Effector memory CD8-positive, alpha-beta T cell (primary cell): ENCODE results near the gene SDF2.

Experiments used
- ATAC-seq: fragments of 150-1000 bp; cut with Tn5 transposase; replicated peaks from 2 replicates; pipeline ENCODE4 v1.10.0; 2021; ENCODE audit warnings: mild to moderate bottlenecking, moderate library complexity
- DNase-seq, 3 experiments: peaks; one replicate each; pipeline ENCODE4 v3.0.0; 2021
- H3K27ac Mint-ChIP-seq, 2 donors: one replicate each; pipeline ENCODE4 v1.8.0; 2022; ENCODE audit warnings: mild to moderate bottlenecking in 2 of 2, mixed read lengths in 2 of 2, moderate library complexity in 2 of 2
- H3K27me3 Mint-ChIP-seq, 2 donors: one replicate each; pipeline ENCODE4 v1.8.0; 2022; ENCODE audit warnings: mixed read lengths in 2 of 2
- H3K36me3 Mint-ChIP-seq: one replicate; pipeline ENCODE4 v1.8.0; 2022; ENCODE audit warnings: mild to moderate bottlenecking, moderate library complexity, mixed read lengths; ENCODE audit not compliant: insufficient read depth
- H3K4me1 Mint-ChIP-seq, 2 donors: one replicate each; pipeline ENCODE4 v1.8.0; 2022; ENCODE audit warnings: low read depth in 2 of 2, mixed read lengths in 2 of 2
- H3K4me3 Mint-ChIP-seq, 2 donors: one replicate each; pipeline ENCODE4 v1.8.0; 2022; ENCODE audit warnings: mild to moderate bottlenecking in 2 of 2, mixed read lengths in 2 of 2, moderate library complexity in 2 of 2
- H3K9me3 Mint-ChIP-seq, 2 donors: one replicate each; pipeline ENCODE4 v1.8.0; 2022; ENCODE audit warnings: mixed read lengths in 2 of 2

SDF2 gene

DNA sequence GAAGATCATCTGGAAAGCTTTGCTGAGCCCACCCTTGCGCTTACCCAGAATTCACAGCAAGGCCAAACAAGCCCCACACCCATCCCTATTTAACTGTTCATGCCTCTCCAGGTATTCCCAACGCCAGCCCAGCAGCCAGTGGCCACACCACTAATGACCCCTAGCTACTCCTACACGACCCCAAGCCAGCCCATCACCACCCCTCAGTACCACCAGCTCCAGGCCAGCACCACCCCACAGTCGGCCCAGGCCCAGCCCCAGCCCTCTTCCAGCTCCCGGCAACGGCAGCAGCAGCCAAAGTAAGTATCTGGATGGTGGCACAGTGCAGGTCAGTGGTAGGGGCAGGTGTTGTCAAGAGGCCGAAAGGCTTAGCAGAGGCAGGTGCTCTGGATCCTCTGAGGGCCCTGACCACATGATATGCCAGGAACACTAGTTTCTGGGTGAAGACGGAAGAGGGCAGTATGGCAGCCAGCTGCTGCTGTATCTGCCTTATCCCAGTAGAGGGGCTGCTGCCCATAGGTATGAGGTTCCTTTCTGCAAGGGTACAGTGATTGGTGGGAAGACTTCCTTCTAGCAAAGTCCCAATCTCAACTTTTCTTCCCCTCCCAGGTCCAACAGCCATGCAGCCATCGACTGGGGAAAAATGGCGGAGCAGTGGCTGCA, 39.3 kb upstream of the SDF2 start:
- Mint-ChIP-seq H3K4me3 (no peak overlapping the region), H3K36me3 (peaks cover 56% of the 10 kb centered on the region)

DNA sequence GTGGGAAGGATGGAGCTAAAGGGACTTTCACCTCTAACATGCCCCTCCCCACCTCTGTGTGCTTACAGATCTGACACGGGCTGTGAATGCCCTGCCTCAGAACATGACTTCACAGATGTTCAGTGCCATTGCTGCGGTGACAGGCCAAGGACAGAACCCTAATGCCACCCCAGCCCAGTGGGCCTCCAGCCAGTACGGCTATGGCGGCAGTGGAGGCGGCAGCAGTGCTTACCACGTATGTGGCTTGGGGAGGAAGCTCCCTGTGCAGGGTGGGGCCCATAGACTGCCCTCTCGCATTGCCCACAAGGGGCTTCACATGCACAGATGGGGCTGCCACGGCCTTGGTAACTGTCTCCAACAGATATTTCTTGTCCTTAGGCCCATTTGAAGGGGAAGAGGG, 38.6 kb upstream of the SDF2 start:
- peaks cover 0 to 3% of the 10 kb centered on the region in 2 donors for H3K4me1 Mint-ChIP-seq
- ATAC-seq = no peak
- H3K36me3 Mint-ChIP-seq = peaks cover 59% of the 10 kb centered on the region
- no peaks in the 10 kb centered on the region for H3K9me3 Mint-ChIP-seq
- no peak overlapping the region for H3K4me3 Mint-ChIP-seq
- H3K27ac Mint-ChIP-seq = peak overlapping the region in 1 of 2 donors; percentile 47
- H3K27me3 Mint-ChIP-seq = no peaks in the 10 kb centered on the region
- no peak for DNase-seq

More for the DNA sequence above, 39.3 kb upstream of the SDF2 start:
- H3K27me3 Mint-ChIP-seq = no peaks in the 10 kb centered on the region
- no peaks in the 10 kb centered on the region for H3K9me3 Mint-ChIP-seq
- ATAC-seq (no peak), DNase-seq (no peak)
- H3K4me1 Mint-ChIP-seq = peaks cover 0 to 3% of the 10 kb centered on the region in 2 donors
- peak overlapping the region in 1 of 2 donors; percentile 47 for H3K27ac Mint-ChIP-seq

DNA sequence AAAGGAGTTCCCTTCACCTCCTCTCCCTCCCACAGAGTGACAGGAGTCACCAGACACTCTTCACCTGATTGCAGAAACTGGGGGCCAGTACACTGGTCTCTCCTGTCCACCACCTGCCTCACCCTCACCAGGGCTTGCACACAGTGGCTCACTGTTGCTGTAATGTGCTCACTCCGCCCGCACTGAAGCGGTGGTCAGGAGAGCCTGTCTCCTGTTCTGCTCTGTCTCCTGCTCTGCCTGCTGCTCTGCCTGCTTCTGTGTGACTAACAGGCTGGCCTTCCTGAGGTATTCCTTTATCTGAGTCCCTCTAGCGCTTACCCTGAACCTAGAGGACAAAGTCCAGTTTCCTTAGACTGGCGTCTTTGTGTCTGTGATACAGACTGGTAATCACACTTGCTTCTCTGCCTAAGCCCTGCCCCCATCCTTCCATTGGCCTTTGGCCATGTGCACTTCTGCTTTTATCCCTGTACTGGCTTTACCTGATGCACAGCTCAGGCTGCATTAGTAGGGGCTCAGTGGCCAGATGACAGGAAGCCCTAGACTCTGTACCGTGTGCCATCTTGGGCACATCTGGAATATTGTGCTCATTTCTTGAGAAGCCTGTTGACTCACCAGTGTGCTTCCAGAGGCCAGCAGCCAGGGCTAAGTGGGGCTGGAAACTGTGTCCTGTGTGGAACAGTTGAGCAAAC, 36.7 kb upstream of the SDF2 start:
- Mint-ChIP-seq H3K36me3 (peaks cover 77% of the 10 kb centered on the region), H3K9me3 (no peaks in the 10 kb centered on the region), H3K27ac (no peak overlapping the region), H3K4me3 (no peak overlapping the region), H3K4me1 (no peaks in the 10 kb centered on the region), H3K27me3 (no peaks in the 10 kb centered on the region)
- ATAC-seq (no peak), DNase-seq (no peak)

DNA sequence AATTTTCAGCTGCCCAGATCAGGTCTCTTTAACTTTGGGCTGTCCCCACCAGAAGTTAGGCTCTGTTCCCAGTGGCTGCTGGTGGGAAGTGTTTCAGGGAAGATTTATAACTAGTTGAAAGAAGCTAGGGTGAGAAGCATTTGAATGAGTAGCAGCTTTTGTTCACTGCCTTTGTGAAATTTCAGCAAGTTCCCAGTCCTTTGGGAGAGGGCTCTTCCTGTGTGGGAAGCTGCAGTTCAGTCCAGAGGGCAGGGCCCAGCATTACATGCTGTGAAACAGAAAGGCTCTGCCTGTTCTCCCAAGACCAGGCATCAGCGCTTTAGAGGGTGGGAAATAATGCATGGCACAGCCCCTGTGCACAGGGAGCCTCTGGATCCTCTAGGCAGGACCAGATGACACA, 32.2 kb upstream of the SDF2 start:
- no peak overlapping the region for H3K4me3 Mint-ChIP-seq
- peaks cover 87% of the 10 kb centered on the region for H3K36me3 Mint-ChIP-seq
- no peak for ATAC-seq
- no peak overlapping the region for H3K27ac Mint-ChIP-seq
- no peak for DNase-seq
- no peaks in the 10 kb centered on the region for H3K4me1 Mint-ChIP-seq
- no peaks in the 10 kb centered on the region for H3K9me3 Mint-ChIP-seq
- no peaks in the 10 kb centered on the region for H3K27me3 Mint-ChIP-seq

DNA sequence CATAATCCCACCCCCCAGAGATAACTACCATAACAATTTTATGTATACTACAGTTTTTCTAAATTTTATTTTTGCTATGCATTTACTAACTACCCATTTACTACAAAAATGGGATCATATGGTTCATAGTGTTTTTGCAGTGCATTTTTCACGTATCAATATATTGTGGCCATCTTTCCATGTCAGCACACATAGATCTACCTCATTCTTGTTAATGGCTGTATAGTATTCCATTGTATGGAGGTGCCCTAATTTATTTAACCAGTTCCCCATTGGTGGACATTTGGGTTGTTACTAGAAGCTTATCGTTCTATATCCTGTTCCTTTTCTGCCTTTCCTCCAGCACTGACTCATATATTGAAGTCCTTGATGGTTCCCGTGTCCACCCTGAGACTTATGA, 27.3 kb upstream of the SDF2 start:
- Mint-ChIP-seq H3K27ac (no peak overlapping the region), H3K27me3 (no peaks in the 10 kb centered on the region), H3K4me1 (no peaks in the 10 kb centered on the region), H3K4me3 (no peak overlapping the region), H3K9me3 (no peaks in the 10 kb centered on the region), H3K36me3 (peaks cover 92% of the 10 kb centered on the region)
- ATAC-seq (no peak), DNase-seq (no peak)

DNA sequence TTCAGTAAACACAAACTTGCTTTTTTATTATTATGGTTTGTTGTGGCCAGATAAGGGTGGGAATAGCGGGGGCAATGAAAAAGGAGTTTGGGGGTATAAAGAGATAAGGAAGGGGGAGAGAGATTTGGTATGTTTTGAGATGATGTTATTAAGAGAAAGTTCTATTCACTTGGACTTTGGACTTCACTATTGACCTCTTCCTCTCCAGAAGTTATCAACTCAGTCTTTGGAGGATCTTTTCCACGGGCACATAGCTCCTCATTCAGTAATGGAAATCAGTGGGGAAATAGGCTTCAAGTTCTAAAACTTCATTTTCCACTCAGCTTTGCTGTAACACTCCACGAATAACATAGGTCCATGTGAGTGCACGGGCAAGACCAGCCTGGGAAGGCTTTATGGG, 26.8 kb upstream of the SDF2 start:
- Mint-ChIP-seq H3K4me3 (no peak overlapping the region), H3K36me3 (peaks cover 92% of the 10 kb centered on the region), H3K9me3 (no peaks in the 10 kb centered on the region), H3K4me1 (no peaks in the 10 kb centered on the region), H3K27ac (no peak overlapping the region), H3K27me3 (no peaks in the 10 kb centered on the region)
- DNase-seq (no peak), ATAC-seq (no peak)

DNA sequence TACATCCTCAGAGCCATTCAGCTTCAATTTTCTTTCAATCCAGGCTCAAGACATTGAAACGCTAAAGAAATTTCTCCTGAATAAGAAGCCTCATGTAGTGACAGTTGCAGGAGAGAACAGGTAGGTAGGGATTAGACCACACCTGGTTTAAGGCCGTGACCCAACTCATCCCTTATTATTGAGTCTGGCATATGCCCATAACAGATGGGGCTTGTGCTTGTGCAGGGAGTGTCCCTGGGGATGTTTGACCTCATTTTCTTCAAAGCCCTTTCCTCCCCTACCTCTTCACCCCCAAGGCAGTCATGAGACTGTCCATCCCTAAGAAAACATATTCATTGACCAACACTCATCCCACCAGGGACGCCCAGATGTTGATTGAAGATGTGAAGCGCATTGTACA, 24.6 kb upstream of the SDF2 start:
- peaks cover 94% of the 10 kb centered on the region for H3K36me3 Mint-ChIP-seq
- no peaks in the 10 kb centered on the region for H3K27me3 Mint-ChIP-seq
- no peak overlapping the region for H3K4me3 Mint-ChIP-seq
- H3K4me1 Mint-ChIP-seq = no peaks in the 10 kb centered on the region
- H3K9me3 Mint-ChIP-seq = no peaks in the 10 kb centered on the region
- ATAC-seq = no peak
- DNase-seq = no peak
- no peak overlapping the region for H3K27ac Mint-ChIP-seq

DNA sequence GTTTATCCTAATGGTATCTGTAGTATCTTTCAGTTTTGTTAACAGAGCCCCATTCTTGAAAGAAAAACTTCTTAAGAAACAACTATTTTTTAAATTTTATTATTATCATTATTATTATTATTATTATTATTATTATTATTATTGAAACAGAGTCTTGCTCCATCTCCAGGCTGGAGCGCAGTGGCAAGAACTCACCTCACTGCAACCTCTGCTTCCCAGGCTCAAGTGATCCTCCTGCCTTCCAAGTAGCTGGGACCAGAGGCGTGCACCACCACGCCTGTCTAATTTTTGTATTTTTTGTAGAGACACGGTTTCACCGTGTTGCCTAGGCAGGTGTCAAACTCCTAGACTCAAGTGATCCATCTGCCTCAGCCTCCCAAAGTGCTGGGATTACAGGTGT, 23.7 kb upstream of the SDF2 start:
- Mint-ChIP-seq H3K27me3 (no peaks in the 10 kb centered on the region), H3K9me3 (no peaks in the 10 kb centered on the region), H3K36me3 (peaks cover 94% of the 10 kb centered on the region), H3K27ac (peak overlapping the region in 1 of 2 donors; percentile 67), H3K4me1 (no peaks in the 10 kb centered on the region), H3K4me3 (no peak overlapping the region)
- DNase-seq (no peak), ATAC-seq (no peak)

GRCh38 chr17:28684963-28685362, 23.3 kb upstream of the SDF2 start:
- H3K27me3 Mint-ChIP-seq = no peaks in the 10 kb centered on the region
- no peak overlapping the region for H3K27ac Mint-ChIP-seq
- peaks cover 94% of the 10 kb centered on the region for H3K36me3 Mint-ChIP-seq
- no peaks in the 10 kb centered on the region for H3K9me3 Mint-ChIP-seq
- no peaks in the 10 kb centered on the region for H3K4me1 Mint-ChIP-seq
- no peak overlapping the region for H3K4me3 Mint-ChIP-seq
- no peak for DNase-seq
- no peak for ATAC-seq

- DNase-seq (no peak), ATAC-seq (no peak)
- H3K9me3 Mint-ChIP-seq = no peaks in the 10 kb centered on the region
- H3K4me3 Mint-ChIP-seq = no peak overlapping the region
- no peaks in the 10 kb centered on the region for H3K4me1 Mint-ChIP-seq
- H3K36me3 Mint-ChIP-seq = peaks cover 91% of the 10 kb centered on the region
- H3K27me3 Mint-ChIP-seq = no peaks in the 10 kb centered on the region
- H3K27ac Mint-ChIP-seq = peak overlapping the region; percentile 31 to 38
Measured at GRCh38 chr17:28682655-28683054, 20.9 kb upstream of the SDF2 start.

- DNase-seq (no peak), ATAC-seq (peak; percentile 39)
- no peak overlapping the region for H3K4me3 Mint-ChIP-seq
- no peaks in the 10 kb centered on the region for H3K27me3 Mint-ChIP-seq
- H3K4me1 Mint-ChIP-seq = peaks cover 0 to 4% of the 10 kb centered on the region in 2 donors
- H3K9me3 Mint-ChIP-seq = no peaks in the 10 kb centered on the region
- peaks cover 93% of the 10 kb centered on the region for H3K36me3 Mint-ChIP-seq
- peak overlapping the region in 1 of 2 donors; percentile 49 for H3K27ac Mint-ChIP-seq
Measured at GRCh38 chr17:28675980-28676379, 14.3 kb upstream of the SDF2 start.

DNA sequence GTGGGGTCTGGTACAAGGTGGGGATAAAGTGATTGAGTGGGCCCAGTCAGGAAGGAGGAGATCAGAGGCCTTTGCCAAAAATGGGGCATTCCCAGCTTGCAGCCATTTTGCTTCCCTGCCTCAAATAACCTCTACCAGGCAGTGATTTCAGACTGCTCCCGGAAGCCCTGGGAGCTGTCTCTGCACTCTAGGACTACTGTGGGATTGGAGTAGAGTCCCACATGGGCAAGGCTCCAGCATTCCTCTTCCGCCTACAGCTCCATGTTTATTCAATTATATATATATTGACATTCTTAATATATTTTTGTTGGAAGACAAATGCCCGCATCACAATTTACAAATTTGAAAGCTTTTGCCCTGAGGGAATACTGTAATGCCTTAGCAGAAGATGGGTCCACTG, 13.8 kb upstream of the SDF2 start:
- Mint-ChIP-seq H3K27me3 (no peaks in the 10 kb centered on the region), H3K4me3 (no peak overlapping the region), H3K4me1 (peaks cover 0 to 6% of the 10 kb centered on the region in 2 donors), H3K27ac (peak overlapping the region in 1 of 2 donors; percentile 49), H3K36me3 (peaks cover 93% of the 10 kb centered on the region), H3K9me3 (no peaks in the 10 kb centered on the region)
- DNase-seq (no peak), ATAC-seq (no peak)

DNA sequence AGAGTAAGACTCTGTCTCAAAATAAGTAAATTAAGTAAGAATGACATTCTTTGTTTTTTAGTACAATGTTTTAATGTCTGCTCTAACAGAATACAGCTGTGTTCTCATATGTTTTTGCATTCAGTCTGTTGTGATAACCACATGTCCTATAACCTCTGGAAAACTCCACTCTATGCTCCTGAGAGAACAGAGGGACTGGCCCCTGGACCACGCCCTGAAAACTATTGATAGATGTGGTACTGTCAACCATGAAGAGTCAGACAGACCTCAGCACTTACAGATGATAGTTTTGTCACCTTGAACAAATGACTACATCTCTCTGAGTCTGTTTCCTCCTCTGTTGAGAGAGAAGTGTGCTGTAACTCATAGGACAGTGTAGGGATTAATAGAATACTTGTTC, 8.2 kb upstream of the SDF2 start:
- Mint-ChIP-seq H3K4me3 (no peak overlapping the region), H3K27ac (no peak overlapping the region), H3K4me1 (peaks cover 18 to 27% of the 10 kb centered on the region in 2 donors), H3K27me3 (no peaks in the 10 kb centered on the region), H3K9me3 (no peaks in the 10 kb centered on the region), H3K36me3 (peaks cover 77% of the 10 kb centered on the region)
- ATAC-seq = no peak
- DNase-seq = no peak

- H3K36me3 Mint-ChIP-seq = peaks cover 65% of the 10 kb centered on the region
- H3K27me3 Mint-ChIP-seq = no peaks in the 10 kb centered on the region
- no peak overlapping the region for H3K4me3 Mint-ChIP-seq
- peaks cover 32 to 47% of the 10 kb centered on the region in 2 donors for H3K4me1 Mint-ChIP-seq
- DNase-seq (no peak), ATAC-seq (no peak)
- H3K9me3 Mint-ChIP-seq = no peaks in the 10 kb centered on the region
- H3K27ac Mint-ChIP-seq = peak overlapping the region in 1 of 2 donors; percentile 44
Measured at GRCh38 chr17:28667870-28668269, 6.2 kb upstream of the SDF2 start.
